ENCODE measurements around the gene FBLL1. TPM values are rescaled to one million over a fixed set of nuclear protein-coding genes. Genes with fewer than 3 reads are reported as not detected.

The FBLL1 gene
- polyA plus RNA-seq, 1 of the 3 experiments (the other 2 are of a cell fraction): 4.4 TPM

GRCh38 chr5:168502563-168503237 lies 26.4 kb upstream of the FBLL1 start:
- no peak overlapping the region for H3K4me2 ChIP-seq
- DNase-seq: no peak
- WGBS (ENCODE audit: low lambda C conversion rate): 93% methylated on average over 7 of the region's 7 CpGs
- H3K79me2 ChIP-seq (ENCODE audit: insufficient read depth): peaks cover 22% of the 10 kb centered on the region
- no peaks in the 10 kb centered on the region for H3K27me3 ChIP-seq (ENCODE audit: insufficient read depth)
- TF ChIP-seq TCF12 (IDR thresholded peaks at IDR 0.05): no peak
- TF ChIP-seq PBX3 (IDR thresholded peaks at IDR 0.05): no peak
- no peak for TF ChIP-seq MEF2A (IDR thresholded peaks at IDR 0.05; ENCODE audit: borderline replicate concordance, low read depth)
- no peak for TF ChIP-seq IRF3 (IDR thresholded peaks at IDR 0.05; ENCODE audit: low read depth, low read length)
- TF ChIP-seq SIN3A (IDR thresholded peaks at IDR 0.05; ENCODE audit: borderline replicate concordance, low read depth, low read length): no peak
- TF ChIP-seq, protein P1, sequence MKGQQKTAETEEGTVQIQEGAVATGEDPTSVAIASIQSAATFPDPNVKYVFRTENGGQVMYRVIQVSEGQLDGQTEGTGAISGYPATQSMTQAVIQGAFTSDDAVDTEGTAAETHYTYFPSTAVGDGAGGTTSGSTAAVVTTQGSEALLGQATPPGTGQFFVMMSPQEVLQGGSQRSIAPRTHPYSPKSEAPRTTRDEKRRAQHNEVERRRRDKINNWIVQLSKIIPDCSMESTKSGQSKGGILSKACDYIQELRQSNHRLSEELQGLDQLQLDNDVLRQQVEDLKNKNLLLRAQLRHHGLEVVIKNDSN (IDR thresholded peaks at IDR 0.05; ENCODE audit: borderline replicate concordance, low read depth): no peak
- TF ChIP-seq EZH2phosphoT487 (IDR thresholded peaks at IDR 0.05; ENCODE audit: borderline replicate concordance, low read depth): no peak
- no peak for TF ChIP-seq NFIC (IDR thresholded peaks at IDR 0.05; ENCODE audit: borderline replicate concordance)
- TF ChIP-seq FOXJ3 (CRISPR knock-in tag; IDR thresholded peaks at IDR 0.05): no peak
- no peak for TF ChIP-seq GATA2 (CRISPR knock-in tag; IDR thresholded peaks at IDR 0.05)
- no peak for TF ChIP-seq FOXM1 (IDR thresholded peaks at IDR 0.05; ENCODE audit: low read depth)
- no peak for TF ChIP-seq SMC3 (IDR thresholded peaks at IDR 0.05; ENCODE audit: low read depth, low read length)
- TF ChIP-seq EP300 (IDR thresholded peaks at IDR 0.05; ENCODE audit: borderline replicate concordance in 1 of 2, low read depth in 1 of 2, low read length in 1 of 2): no peak
- no peak for TF ChIP-seq POLR2AphosphoS5 (IDR thresholded peaks at IDR 0.05; ENCODE audit: low read depth, low read length)
- no peak for TF ChIP-seq CHD2 (IDR thresholded peaks at IDR 0.05; ENCODE audit: low read length, partially characterized antibody)
- TF ChIP-seq RAD21 (IDR thresholded peaks at IDR 0.05; ENCODE audit: low read length): no peak
- TF ChIP-seq, protein P2, sequence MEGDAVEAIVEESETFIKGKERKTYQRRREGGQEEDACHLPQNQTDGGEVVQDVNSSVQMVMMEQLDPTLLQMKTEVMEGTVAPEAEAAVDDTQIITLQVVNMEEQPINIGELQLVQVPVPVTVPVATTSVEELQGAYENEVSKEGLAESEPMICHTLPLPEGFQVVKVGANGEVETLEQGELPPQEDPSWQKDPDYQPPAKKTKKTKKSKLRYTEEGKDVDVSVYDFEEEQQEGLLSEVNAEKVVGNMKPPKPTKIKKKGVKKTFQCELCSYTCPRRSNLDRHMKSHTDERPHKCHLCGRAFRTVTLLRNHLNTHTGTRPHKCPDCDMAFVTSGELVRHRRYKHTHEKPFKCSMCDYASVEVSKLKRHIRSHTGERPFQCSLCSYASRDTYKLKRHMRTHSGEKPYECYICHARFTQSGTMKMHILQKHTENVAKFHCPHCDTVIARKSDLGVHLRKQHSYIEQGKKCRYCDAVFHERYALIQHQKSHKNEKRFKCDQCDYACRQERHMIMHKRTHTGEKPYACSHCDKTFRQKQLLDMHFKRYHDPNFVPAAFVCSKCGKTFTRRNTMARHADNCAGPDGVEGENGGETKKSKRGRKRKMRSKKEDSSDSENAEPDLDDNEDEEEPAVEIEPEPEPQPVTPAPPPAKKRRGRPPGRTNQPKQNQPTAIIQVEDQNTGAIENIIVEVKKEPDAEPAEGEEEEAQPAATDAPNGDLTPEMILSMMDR (IDR thresholded peaks at IDR 0.05): no peak
- TF ChIP-seq USF2 (IDR thresholded peaks at IDR 0.05; ENCODE audit: borderline replicate concordance, low read depth, low read length): no peak
- TF ChIP-seq YY1 (IDR thresholded peaks at IDR 0.05; ENCODE audit: low read depth): no peak
- no peaks in the 10 kb centered on the region for H3K4me1 ChIP-seq (ENCODE audit: control insufficient read depth in 1 of 2, insufficient read depth in 2 of 2, low read depth in 1 of 2, low read length in 1 of 2)
- H3K27ac ChIP-seq (ENCODE audit: low read depth in 2 of 2, low read length in 1 of 2): no peak overlapping the region
- POLR2A ChIA-PET: no interaction called here
- no peak overlapping the region for H2AFZ ChIP-seq (ENCODE audit: low read depth)
- peaks cover 23% of the 10 kb centered on the region for H3F3A ChIP-seq (replicated peaks; ENCODE audit: insufficient read depth)
- H4K20me1 ChIP-seq (ENCODE audit: insufficient read depth): no peaks in the 10 kb centered on the region
- no peak overlapping the region for H3K9ac ChIP-seq
- H3K9me3 ChIP-seq: no peaks in the 10 kb centered on the region
- CTCF ChIA-PET: no interaction called here
- H3K9me2 ChIP-seq: no peaks in the 10 kb centered on the region
- no peak overlapping the region for H3K4me3 ChIP-seq (ENCODE audit: low read depth in 2 of 2, low read length in 1 of 2)
- peaks cover 69 to 87% of the 10 kb centered on the region in 2 experiments for H3K36me3 ChIP-seq (replicated peaks in 1 of 2; ENCODE audit: control insufficient read depth in 1 of 2, insufficient read depth in 2 of 2, low read length in 1 of 2)

Measured in SK-N-SH (cell line).